ENCODE data around the gene KCNC4.

DNA sequence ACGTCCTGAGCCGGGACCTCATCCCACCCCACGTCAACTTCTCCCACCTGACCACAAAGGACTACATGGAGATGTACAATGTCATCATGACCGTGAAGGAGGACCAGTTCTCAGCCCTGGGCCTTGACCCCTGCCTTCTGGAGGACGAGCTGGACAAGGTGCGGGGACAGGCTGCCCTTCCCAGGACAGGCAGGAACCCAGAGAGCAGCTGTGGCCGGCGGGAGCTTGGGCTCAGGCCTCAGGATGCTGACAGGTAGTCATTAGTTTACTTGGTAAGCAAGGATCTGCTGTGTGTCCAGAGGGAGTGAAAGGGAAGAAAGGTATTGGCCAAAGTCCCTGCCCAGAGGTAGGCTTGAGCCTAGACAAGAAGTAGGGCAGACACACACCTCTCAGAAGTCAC is 17.6 kb upstream of the KCNC4 start:
- TF ChIP-seq POLR2A (IDR thresholded peaks at IDR 0.05): no peak
- TF ChIP-seq, protein P1, sequence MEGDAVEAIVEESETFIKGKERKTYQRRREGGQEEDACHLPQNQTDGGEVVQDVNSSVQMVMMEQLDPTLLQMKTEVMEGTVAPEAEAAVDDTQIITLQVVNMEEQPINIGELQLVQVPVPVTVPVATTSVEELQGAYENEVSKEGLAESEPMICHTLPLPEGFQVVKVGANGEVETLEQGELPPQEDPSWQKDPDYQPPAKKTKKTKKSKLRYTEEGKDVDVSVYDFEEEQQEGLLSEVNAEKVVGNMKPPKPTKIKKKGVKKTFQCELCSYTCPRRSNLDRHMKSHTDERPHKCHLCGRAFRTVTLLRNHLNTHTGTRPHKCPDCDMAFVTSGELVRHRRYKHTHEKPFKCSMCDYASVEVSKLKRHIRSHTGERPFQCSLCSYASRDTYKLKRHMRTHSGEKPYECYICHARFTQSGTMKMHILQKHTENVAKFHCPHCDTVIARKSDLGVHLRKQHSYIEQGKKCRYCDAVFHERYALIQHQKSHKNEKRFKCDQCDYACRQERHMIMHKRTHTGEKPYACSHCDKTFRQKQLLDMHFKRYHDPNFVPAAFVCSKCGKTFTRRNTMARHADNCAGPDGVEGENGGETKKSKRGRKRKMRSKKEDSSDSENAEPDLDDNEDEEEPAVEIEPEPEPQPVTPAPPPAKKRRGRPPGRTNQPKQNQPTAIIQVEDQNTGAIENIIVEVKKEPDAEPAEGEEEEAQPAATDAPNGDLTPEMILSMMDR (IDR thresholded peaks at IDR 0.05): no peak

Data from thyroid gland (tissue), 4 donors.